Liver (tissue), 9 donors: ENCODE results near the gene C4A. TPM values are rescaled to one million over a fixed set of nuclear protein-coding genes. Genes with fewer than 3 reads are reported as not detected.

Experiments used
- DNase-seq: peaks from one replicate; pipeline ENCODE4 v3.0.0-alpha.2; 2017; ENCODE audit warnings: low spot score
- H3K27ac ChIP-seq, 2 donors: one replicate each; pipeline ENCODE4 v1.7.0; 2013; ENCODE audit warnings: inconsistent platforms in 2 of 2, low read length in 2 of 2, control low read depth in 1 of 2, low read depth in 1 of 2, mild to moderate bottlenecking in 1 of 2
- H3K27me3 ChIP-seq, 4 donors: one replicate each; pipeline versions ENCODE4 v1.6.1 to v1.7.0; 2013; ENCODE audit warnings: low read length in 3 of 4, inconsistent platforms in 1 of 4, mild to moderate bottlenecking in 1 of 4, moderate library complexity in 1 of 4; ENCODE audit not compliant: control insufficient read depth in 4 of 4, insufficient read depth in 4 of 4
- H3K36me3 ChIP-seq, 4 donors: one replicate each; pipeline versions ENCODE4 v1.6.1 to v1.7.0; 2013; ENCODE audit warnings: low read length in 3 of 4, mild to moderate bottlenecking in 3 of 4, low read depth in 1 of 4, moderate library complexity in 1 of 4; ENCODE audit not compliant: control insufficient read depth in 4 of 4, insufficient read depth in 3 of 4
- H3K4me1 ChIP-seq, 4 donors: one replicate each; pipeline versions ENCODE4 v1.6.1 to v1.7.0; 2013; ENCODE audit warnings: low read length in 3 of 4, mild to moderate bottlenecking in 3 of 4, moderate library complexity in 1 of 4; ENCODE audit not compliant: control insufficient read depth in 4 of 4, insufficient read depth in 4 of 4
- H3K4me3 ChIP-seq, 3 donors: one replicate each; pipeline versions ENCODE4 v1.6.1 to v1.7.0; 2013; ENCODE audit warnings: low read length in 3 of 3, control low read depth in 1 of 3, low read depth in 1 of 3, mild to moderate bottlenecking in 1 of 3
- H3K9ac ChIP-seq, 2 donors: one replicate each; pipeline ENCODE4 v1.7.0; 2013; ENCODE audit warnings: low read length in 2 of 2, mild to moderate bottlenecking in 2 of 2, moderate library complexity in 2 of 2, control low read depth in 1 of 2, low read depth in 1 of 2
- H3K9me3 ChIP-seq, 4 donors: one replicate each; pipeline versions ENCODE4 v1.6.1 to v1.7.0; 2013; ENCODE audit warnings: low read length in 3 of 4; ENCODE audit not compliant: control insufficient read depth in 4 of 4
- ATF3 ChIP-seq: IDR thresholded peaks from 2 replicates; pipeline ENCODE4 v1.6.1; 2016; ENCODE audit warnings: antibody characterized with exemption
- CTCF ChIP-seq: fragments of 150-350 bp; IDR thresholded peaks from 2 replicates; pipeline ENCODE4 v1.5.1; 2017; ENCODE audit warnings: improper control_type of control experiment, low read depth, low read length; ENCODE audit not compliant: missing input control
- EGR1 ChIP-seq, 2 donors: IDR thresholded peaks; 2 replicates each; pipeline ENCODE4 v1.6.1; 2016 to 2018; ENCODE audit warnings: antibody characterized with exemption in 2 of 2, low read depth in 2 of 2
- FOXA1 ChIP-seq: IDR thresholded peaks from 2 replicates; pipeline ENCODE4 v1.6.1; 2016; ENCODE audit warnings: antibody characterized with exemption
- FOXA2 ChIP-seq: IDR thresholded peaks from 2 replicates; pipeline ENCODE4 v1.6.1; 2016; ENCODE audit warnings: antibody characterized with exemption
- GABPA ChIP-seq, 2 donors: IDR thresholded peaks in 1 of 2; conservative IDR thresholded peaks in 1 of 2; 2 replicates each; pipeline ENCODE4 v1.6.1; 2016; ENCODE audit warnings: antibody characterized with exemption in 2 of 2, mild to moderate bottlenecking in 1 of 2, moderate library complexity in 1 of 2
- HNF4A ChIP-seq, 2 donors: conservative IDR thresholded peaks; 2 replicates each; pipeline ENCODE4 v1.6.1; 2016; ENCODE audit warnings: antibody characterized with exemption in 2 of 2, mild to moderate bottlenecking in 2 of 2
- HNF4G ChIP-seq: IDR thresholded peaks from 2 replicates; pipeline ENCODE4 v1.6.1; 2016; ENCODE audit warnings: antibody characterized with exemption
- JUND ChIP-seq, 2 donors: IDR thresholded peaks; 2 replicates each; pipeline ENCODE4 v1.6.1; 2016; ENCODE audit warnings: antibody characterized with exemption in 2 of 2
- RAD21 ChIP-seq, 2 donors: IDR thresholded peaks; 2 replicates each; pipeline ENCODE4 v1.6.1; 2016; ENCODE audit warnings: antibody characterized with exemption in 2 of 2, mild to moderate bottlenecking in 2 of 2
- REST ChIP-seq: IDR thresholded peaks from 2 replicates; pipeline ENCODE4 v1.6.1; 2016; ENCODE audit warnings: antibody characterized with exemption, mild to moderate bottlenecking
- RXRA ChIP-seq, 2 donors: IDR thresholded peaks; 2 replicates each; pipeline ENCODE4 v1.6.1; 2017 to 2018; ENCODE audit warnings: antibody characterized with exemption in 2 of 2, mild to moderate bottlenecking in 1 of 2
- TAF1 ChIP-seq: conservative IDR thresholded peaks from 2 replicates; pipeline ENCODE4 v1.6.1; 2016; ENCODE audit warnings: antibody characterized with exemption, mild to moderate bottlenecking
- WGBS: extraction: QIAGEN DNeasy Blood & Tissue Kit; methylation state at CpG from one replicate; pipeline ENCODE4 v1.1.7; 2013; 5-methylcytosine and 5-hydroxymethylcytosine counted together
- polyA plus RNA-seq, 2 donors: library from polyadenylated mRNA; stranded (reverse) in 1 of 2; unstranded in 1 of 2; fragments of 200-250 nt in 1 of 2; fragments of >200 nt in 1 of 2; fragmentation: Nextera tagmentation in 1 of 2; extraction: Ambion mirVana in 1 of 2; gene quantifications; one replicate each; pipeline versions ENCODE4 v1.2.1 to v1.2.3, GENCODE V29; 2013 to 2015
- total RNA-seq, 2 donors: library from RNA; depleted of rRNA; stranded (reverse); fragments of >200 nt; gene quantifications; one replicate each; pipeline ENCODE4 v1.2.3, GENCODE V29; 2014
- donor health status: healthy.
- donor health status: healthy.
- donor health status: healthy.
- donor health status: healthy.
- donor health status: healthy.

C4A gene
- total and polyA plus RNA-seq, 4 donors = 410 to 2,903 (median 1,534) TPM

- H3K4me1 ChIP-seq = peaks cover 5 to 47% (median 31%) of the 10 kb centered on the region in 4 donors
- no peak for TF ChIP-seq HNF4G
- no peak for TF ChIP-seq RXRA (IDR thresholded peaks at IDR 0.05)
- no peak for TF ChIP-seq RAD21 (IDR thresholded peaks at IDR 0.05)
- no peak for TF ChIP-seq GABPA (IDR thresholded peaks at IDR 0.05 in 1 of 2, conservative IDR thresholded peaks at IDR 0.05 in 1 of 2)
- no peak for TF ChIP-seq REST
- TF ChIP-seq TAF1 = no peak
- no peak for TF ChIP-seq EGR1 (IDR thresholded peaks at IDR 0.05; ENCODE audit: low read depth in 2 of 2)
- TF ChIP-seq HNF4A (conservative IDR thresholded peaks at IDR 0.05) = no peak
- no peak for TF ChIP-seq JUND (IDR thresholded peaks at IDR 0.05)
- no peak for TF ChIP-seq CTCF
- no peak for TF ChIP-seq FOXA2
- 92% methylated on average over 3 of the region's 3 CpGs for WGBS
- H3K9me3 ChIP-seq = no peaks in the 10 kb centered on the region
- DNase-seq = no peak
- H3K4me3 ChIP-seq = no peak overlapping the region
- H3K27me3 ChIP-seq = no peaks in the 10 kb centered on the region
- no peak overlapping the region for H3K9ac ChIP-seq
- H3K36me3 ChIP-seq = peaks cover 18 to 58% (median 38%) of the 10 kb centered on the region in 4 donors
- H3K27ac ChIP-seq = no peak overlapping the region
These were observed 13.9 kb upstream of the C4A start for GRCh38 chr6:31967926-31968320.

GRCh38 chr6:31968326-31968725 is 13.5 kb upstream of the C4A start:
- H3K9me3 ChIP-seq = no peaks in the 10 kb centered on the region
- WGBS = 89% methylated on average over 11 of the region's 11 CpGs
- no peak overlapping the region for H3K4me3 ChIP-seq
- H3K4me1 ChIP-seq = peaks cover 6 to 51% (median 35%) of the 10 kb centered on the region in 4 donors
- no peaks in the 10 kb centered on the region for H3K27me3 ChIP-seq
- peaks cover 18 to 55% (median 36%) of the 10 kb centered on the region in 4 donors for H3K36me3 ChIP-seq
- H3K27ac ChIP-seq = no peak overlapping the region
- H3K9ac ChIP-seq = no peak overlapping the region
- DNase-seq = no peak
- TF ChIP-seq ATF3 (no peak), FOXA1 (no peak), TAF1 (no peak)
